Duodenal mucosa (tissue), 2 donors: ENCODE results near the gene PCLO.

Experiments used
- H3K27ac ChIP-seq: one replicate; pipeline ENCODE4 v1.7.0; 2013; ENCODE audit warnings: low read depth, low read length
- H3K27me3 ChIP-seq, 2 donors: one replicate each; pipeline ENCODE4 v1.7.0; 2013; ENCODE audit warnings: low read length in 2 of 2, control low read depth in 1 of 2; ENCODE audit not compliant: insufficient read depth in 2 of 2, control insufficient read depth in 1 of 2
- H3K36me3 ChIP-seq, 2 donors: one replicate each; pipeline ENCODE4 v1.7.0; 2013; ENCODE audit warnings: low read length in 2 of 2, control low read depth in 1 of 2; ENCODE audit not compliant: insufficient read depth in 2 of 2, control insufficient read depth in 1 of 2
- H3K4me1 ChIP-seq, 2 donors: one replicate each; pipeline ENCODE4 v1.7.0; 2013; ENCODE audit warnings: low read length in 2 of 2, control low read depth in 1 of 2; ENCODE audit not compliant: insufficient read depth in 2 of 2, control insufficient read depth in 1 of 2
- H3K4me3 ChIP-seq, 2 donors: one replicate each; pipeline ENCODE4 v1.7.0; 2013; ENCODE audit warnings: low read length in 2 of 2, low read depth in 1 of 2
- H3K9ac ChIP-seq, 2 donors: one replicate each; pipeline ENCODE4 v1.7.0; 2013; ENCODE audit warnings: low read length in 2 of 2, low read depth in 1 of 2
- H3K9me3 ChIP-seq, 2 donors: one replicate each; pipeline ENCODE4 v1.7.0; 2013; ENCODE audit warnings: low read length in 2 of 2, control low read depth in 1 of 2; ENCODE audit not compliant: control insufficient read depth in 1 of 2

Gene PCLO

DNA sequence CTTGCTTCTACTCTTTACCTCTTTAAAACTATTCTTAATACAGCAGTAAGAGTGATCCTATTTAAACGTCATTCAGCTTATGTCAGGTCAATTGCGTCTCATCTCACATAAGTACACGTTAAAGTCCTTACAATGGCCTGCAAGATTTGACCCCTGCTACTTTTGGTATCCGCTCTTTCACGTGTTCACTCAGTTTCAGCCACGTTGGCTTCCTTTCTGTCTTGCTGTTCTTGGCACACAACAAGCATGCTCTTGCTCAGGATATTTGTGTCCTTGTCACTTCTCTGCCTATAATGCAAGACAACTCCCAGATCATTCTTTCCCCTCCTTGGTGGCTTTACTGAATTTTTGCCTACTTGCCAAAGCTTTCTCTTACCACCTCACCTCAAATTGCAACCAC, 296.8 kb downstream of the PCLO start:
- H3K9ac ChIP-seq: no peak overlapping the region
- H3K36me3 ChIP-seq: no peaks in the 10 kb centered on the region
- H3K27me3 ChIP-seq: no peaks in the 10 kb centered on the region
- H3K27ac ChIP-seq: no peak overlapping the region
- H3K9me3 ChIP-seq: no peaks in the 10 kb centered on the region
- no peak overlapping the region for H3K4me3 ChIP-seq
- no peaks in the 10 kb centered on the region for H3K4me1 ChIP-seq

DNA sequence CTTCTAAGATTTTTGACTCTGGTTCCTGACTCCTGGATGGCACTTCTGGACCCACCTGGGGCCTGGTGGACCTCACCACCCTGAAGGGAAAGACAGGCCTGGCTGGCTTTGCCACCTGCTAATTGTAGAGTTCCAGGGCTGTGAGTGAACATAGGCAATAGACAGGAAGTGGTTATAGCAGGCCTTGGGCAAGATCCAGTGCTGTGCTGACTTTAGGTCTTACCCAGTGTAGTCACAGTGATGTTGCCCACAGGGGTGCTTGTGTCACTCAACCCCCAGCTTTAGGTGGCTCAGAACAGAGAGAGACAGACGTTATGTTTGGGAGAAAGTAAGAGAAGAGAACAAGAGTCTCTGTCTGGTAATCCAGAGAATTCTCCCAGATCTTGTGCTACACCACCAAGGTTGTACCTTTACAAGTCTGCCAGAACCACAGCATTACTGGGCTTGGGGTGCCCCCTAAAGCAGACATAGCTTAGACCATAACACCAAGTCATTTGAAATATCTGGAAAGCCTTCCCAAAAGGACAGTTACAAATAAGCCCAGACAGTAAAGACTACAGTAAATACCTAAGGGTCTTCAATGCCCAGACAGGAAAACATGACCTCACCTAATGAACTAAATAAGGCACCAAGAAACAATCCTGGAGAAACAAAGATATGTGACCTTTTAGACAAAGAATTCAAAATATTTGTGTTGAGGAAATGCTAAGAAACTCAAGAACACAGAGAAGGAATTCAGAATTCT, 303.4 kb downstream of the PCLO start:
- no peaks in the 10 kb centered on the region for H3K27me3 ChIP-seq
- no peak overlapping the region for H3K9ac ChIP-seq
- H3K4me3 ChIP-seq: no peak overlapping the region
- no peaks in the 10 kb centered on the region for H3K4me1 ChIP-seq
- H3K27ac ChIP-seq: no peak overlapping the region
- H3K36me3 ChIP-seq: no peaks in the 10 kb centered on the region
- no peaks in the 10 kb centered on the region for H3K9me3 ChIP-seq

DNA sequence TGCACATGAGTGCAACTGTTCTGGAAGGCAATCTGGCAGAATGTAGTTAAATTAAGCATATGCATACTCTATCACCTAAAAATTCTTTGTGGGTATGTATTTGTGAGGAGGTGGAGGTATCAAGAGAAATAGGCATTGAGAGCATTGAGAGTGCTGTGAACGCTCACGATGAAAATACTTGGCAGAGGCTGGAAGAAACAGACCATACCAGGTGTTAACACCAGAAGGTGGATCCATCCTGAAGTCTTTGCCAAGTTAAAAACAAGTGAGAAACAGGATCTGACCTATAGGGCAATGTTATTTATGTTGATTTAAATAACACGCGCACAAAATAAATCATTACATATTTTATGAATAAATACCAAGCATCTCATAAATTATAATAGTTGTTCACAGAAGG, 311.6 kb downstream of the PCLO start:
- Histone ChIP-seq H3K4me3 (no peak overlapping the region), H3K9me3 (no peaks in the 10 kb centered on the region), H3K9ac (no peak overlapping the region), H3K4me1 (no peaks in the 10 kb centered on the region), H3K36me3 (no peaks in the 10 kb centered on the region), H3K27ac (no peak overlapping the region), H3K27me3 (no peaks in the 10 kb centered on the region)

DNA sequence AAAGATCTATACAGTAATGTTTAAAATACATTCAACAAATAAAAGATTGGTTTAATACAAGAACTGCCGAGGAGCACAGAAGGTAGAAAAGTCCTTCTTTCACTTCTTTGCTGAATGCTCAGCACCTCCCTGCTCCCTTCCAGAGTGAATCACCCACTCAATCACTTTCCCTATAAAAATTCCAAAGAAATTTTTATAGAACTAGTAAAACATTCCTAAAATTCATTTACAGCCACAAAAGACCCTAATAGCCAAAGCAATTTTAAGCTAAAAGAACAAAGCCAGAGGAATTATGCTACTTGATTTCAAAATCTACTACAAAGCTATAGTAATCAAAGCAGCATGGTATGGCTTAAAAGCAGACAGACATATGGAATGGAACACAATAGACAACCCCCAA, 320.9 kb downstream of the PCLO start:
- Histone ChIP-seq H3K4me1 (no peaks in the 10 kb centered on the region), H3K9me3 (no peaks in the 10 kb centered on the region), H3K4me3 (no peak overlapping the region), H3K27ac (no peak overlapping the region), H3K36me3 (no peaks in the 10 kb centered on the region), H3K27me3 (no peaks in the 10 kb centered on the region), H3K9ac (no peak overlapping the region)

GRCh38 chr7:82840061-82840460, 322.6 kb downstream of the PCLO start:
- no peaks in the 10 kb centered on the region for H3K4me1 ChIP-seq
- H3K9ac ChIP-seq: no peak overlapping the region
- no peaks in the 10 kb centered on the region for H3K9me3 ChIP-seq
- H3K36me3 ChIP-seq: no peaks in the 10 kb centered on the region
- no peak overlapping the region for H3K4me3 ChIP-seq
- H3K27ac ChIP-seq: no peak overlapping the region
- H3K27me3 ChIP-seq: no peaks in the 10 kb centered on the region

GRCh38 chr7:82839555-82839954, 323.1 kb downstream of the PCLO start:
- Histone ChIP-seq H3K4me3 (no peak overlapping the region), H3K9me3 (no peaks in the 10 kb centered on the region)

DNA sequence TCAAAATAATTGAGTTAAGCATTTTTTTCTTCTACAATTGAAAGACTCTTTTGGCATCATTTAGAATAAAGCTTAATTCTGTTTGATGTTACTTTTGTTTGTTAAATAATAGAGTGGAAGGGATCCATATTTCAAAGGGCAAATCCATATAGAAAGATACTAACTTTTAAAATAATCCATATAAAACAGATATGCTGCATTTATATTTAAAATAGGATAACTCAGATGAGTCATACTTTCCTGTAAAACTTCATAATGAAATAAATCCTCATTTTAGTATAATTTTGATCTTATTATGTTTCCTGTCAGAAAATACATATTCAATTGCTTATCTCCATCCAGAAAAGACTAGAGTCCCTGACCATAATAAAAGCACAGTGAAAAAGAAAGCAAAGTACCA, 323.6 kb downstream of the PCLO start:
- no peaks in the 10 kb centered on the region for H3K27me3 ChIP-seq
- H3K9me3 ChIP-seq: no peaks in the 10 kb centered on the region
- no peak overlapping the region for H3K27ac ChIP-seq
- no peak overlapping the region for H3K4me3 ChIP-seq
- no peak overlapping the region for H3K9ac ChIP-seq
- H3K4me1 ChIP-seq: no peaks in the 10 kb centered on the region
- H3K36me3 ChIP-seq: no peaks in the 10 kb centered on the region

More at GRCh38 chr7:82839555-82839954, 323.1 kb downstream of the PCLO start:
- no peaks in the 10 kb centered on the region for H3K36me3 ChIP-seq
- H3K9ac ChIP-seq: no peak overlapping the region
- H3K27me3 ChIP-seq: no peaks in the 10 kb centered on the region
- H3K27ac ChIP-seq: no peak overlapping the region
- H3K4me1 ChIP-seq: no peaks in the 10 kb centered on the region

GRCh38 chr7:82838314-82838713, 324.4 kb downstream of the PCLO start:
- Histone ChIP-seq H3K36me3 (no peaks in the 10 kb centered on the region), H3K9ac (no peak overlapping the region), H3K9me3 (no peaks in the 10 kb centered on the region), H3K27ac (no peak overlapping the region), H3K27me3 (no peaks in the 10 kb centered on the region), H3K4me1 (no peaks in the 10 kb centered on the region), H3K4me3 (no peak overlapping the region)

DNA sequence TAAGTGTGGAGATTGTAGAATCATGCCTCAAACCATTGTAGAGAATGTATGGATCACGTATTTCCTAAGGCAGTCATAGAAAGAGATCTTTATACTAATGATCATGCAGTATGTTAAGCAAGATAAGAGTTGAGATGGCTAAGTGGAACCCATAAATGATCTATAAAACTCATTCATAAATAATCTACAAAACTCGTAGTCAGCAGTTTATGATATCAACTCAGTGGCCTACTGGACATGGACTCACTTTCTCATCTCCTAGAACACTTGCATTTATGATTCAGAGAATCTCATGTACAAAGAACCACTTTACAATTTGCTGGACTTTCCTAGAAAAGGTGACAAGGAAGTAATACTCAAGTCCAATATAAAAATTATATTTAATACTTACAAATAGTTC, 339.6 kb downstream of the PCLO start:
- H3K27me3 ChIP-seq: no peaks in the 10 kb centered on the region
- H3K27ac ChIP-seq: no peak overlapping the region
- H3K4me1 ChIP-seq: no peaks in the 10 kb centered on the region
- H3K36me3 ChIP-seq: no peaks in the 10 kb centered on the region
- no peak overlapping the region for H3K9ac ChIP-seq
- no peaks in the 10 kb centered on the region for H3K9me3 ChIP-seq
- H3K4me3 ChIP-seq: no peak overlapping the region

- H3K27ac ChIP-seq: no peak overlapping the region
- no peak overlapping the region for H3K4me3 ChIP-seq
- no peaks in the 10 kb centered on the region for H3K36me3 ChIP-seq
- H3K9ac ChIP-seq: no peak overlapping the region
- H3K27me3 ChIP-seq: no peaks in the 10 kb centered on the region
- H3K9me3 ChIP-seq: no peaks in the 10 kb centered on the region
- H3K4me1 ChIP-seq: no peaks in the 10 kb centered on the region
These were observed 341.6 kb downstream of the PCLO start for GRCh38 chr7:82821037-82821436.

GRCh38 chr7:82818171-82818570, 344.5 kb downstream of the PCLO start:
- H3K9me3 ChIP-seq: no peaks in the 10 kb centered on the region
- no peaks in the 10 kb centered on the region for H3K36me3 ChIP-seq

More at GRCh38 chr7:82818171-82818570, 344.5 kb downstream of the PCLO start:
- Histone ChIP-seq H3K27ac (no peak overlapping the region), H3K9ac (no peak overlapping the region), H3K4me1 (no peaks in the 10 kb centered on the region), H3K4me3 (no peak overlapping the region), H3K27me3 (no peaks in the 10 kb centered on the region)
